ENCODE data around the gene TPH2.

- TF ChIP-seq CTCF (IDR thresholded peaks at IDR 0.05 in 8 of 11, conservative IDR thresholded peaks at IDR 0.05 in 3 of 11): no peak
- TF ChIP-seq POLR2AphosphoS5 (IDR thresholded peaks at IDR 0.05): no peak
- TF ChIP-seq POLR2A (IDR thresholded peaks at IDR 0.05): no peak
Measured at GRCh38 chr12:71973687-71974086, 35.0 kb downstream of the TPH2 start.
